GM19324 (cell line): ENCODE data around the gene POGLUT3.

Experiments
- ATAC-seq: cut with Tn5 transposase; IDR thresholded peaks from one replicate; pipeline ENCODE4 v1.9.1; 2021; ENCODE audit warnings: mild to moderate bottlenecking, moderate library complexity; ENCODE audit not compliant: unreplicated experiment, low FRiP score

Gene POGLUT3

DNA sequence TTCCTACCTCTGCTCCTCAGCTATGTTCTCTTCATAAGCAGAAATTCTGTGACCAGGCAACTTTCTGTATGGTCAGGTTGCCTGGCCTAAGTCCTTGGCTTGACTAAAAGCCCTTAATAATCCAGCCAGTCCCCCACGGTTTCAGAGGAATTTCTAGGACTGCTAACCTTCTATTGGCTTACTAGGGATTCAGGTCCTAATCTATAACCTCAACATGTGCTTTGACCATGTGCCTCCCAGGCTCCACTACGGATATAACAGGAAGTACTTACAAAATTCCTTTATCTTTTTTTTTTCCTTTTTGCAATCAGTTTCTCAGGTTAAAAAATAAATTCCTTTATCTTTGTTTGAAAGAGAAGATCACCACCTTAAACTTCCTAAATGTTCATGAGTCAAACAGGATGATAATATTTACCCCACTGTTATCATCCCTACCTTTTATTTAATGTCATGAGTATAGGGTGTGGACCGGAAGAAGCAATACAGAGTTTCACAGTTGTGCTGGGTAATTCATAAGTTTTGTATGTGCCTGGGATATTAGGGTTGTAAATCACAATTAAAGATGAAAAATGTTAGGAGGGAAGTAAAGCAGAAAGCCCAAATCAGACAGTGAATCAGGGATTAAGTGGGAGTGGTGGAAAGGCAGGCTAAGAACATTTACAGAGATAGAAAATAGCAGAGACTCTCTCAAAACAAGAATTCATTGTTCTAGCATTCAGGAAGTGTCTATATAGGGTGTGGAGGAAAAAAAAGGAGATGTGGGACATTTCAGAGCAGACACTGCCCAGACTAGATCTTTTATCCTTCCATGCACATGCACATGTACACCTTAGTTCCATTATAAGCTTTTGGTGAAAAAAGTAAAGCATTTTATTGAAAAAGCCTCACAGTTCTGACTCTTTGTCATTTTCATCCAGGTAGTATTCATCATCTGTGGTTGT is 10.7 kb upstream of the POGLUT3 start:
- ATAC-seq = no peak

DNA sequence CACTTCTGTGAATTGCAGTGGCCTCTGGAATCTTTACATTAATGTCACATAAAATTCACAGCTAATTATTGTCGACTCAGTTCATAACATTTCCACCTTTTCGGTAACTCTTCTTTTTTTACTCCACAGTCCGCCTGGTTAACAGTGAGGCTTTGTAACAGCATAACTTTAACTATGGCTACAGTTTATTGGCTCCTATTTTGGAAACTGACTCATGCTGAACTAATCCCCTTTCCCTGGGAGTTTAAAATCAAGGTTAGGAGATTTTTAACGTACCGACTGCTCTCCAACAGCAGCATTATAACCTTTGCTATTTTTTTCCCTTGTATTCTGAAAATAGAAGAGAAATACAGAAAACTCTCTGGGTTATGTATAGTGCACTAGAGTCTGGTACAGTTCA is 3.2 kb upstream of the POGLUT3 start:
- no peak for ATAC-seq

DNA sequence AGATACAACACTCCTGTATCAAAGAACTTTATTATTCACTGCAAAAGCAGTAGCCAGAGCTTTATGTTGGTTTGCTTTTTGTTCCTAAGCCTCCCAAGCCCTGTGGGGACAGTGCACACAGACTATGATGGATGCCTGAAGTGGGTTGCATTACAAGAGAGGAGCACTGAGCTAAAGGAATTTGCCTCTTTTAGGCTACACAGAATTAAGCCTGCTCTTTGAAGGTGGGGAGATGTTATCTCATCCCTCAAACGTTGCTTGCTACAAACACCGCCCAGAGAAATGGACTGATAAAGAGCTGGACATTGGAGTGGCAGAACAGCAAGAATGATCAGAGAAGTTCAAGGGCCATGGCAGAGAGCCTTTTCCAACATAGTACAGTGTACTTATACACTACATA is 2.5 kb upstream of the POGLUT3 start:
- ATAC-seq = no peak

DNA sequence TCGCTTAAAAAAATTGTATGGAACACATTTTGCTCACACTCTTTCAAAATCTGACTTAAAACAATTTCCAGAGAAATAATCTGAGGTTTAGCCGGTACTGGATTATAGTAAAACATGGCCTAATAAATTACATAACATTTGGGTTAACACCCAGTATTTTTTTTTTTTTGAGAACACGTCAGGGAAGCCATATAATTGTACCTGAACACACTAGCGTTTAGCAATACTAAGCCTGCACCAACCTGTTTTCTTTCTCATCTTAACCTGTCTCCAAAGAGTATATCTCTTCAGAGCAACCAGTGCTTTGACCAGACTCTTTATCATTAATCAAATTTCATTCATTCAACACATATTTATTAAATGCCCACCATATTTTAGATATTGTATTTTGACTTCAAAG is 2.0 kb upstream of the POGLUT3 start:
- ATAC-seq = no peak

DNA sequence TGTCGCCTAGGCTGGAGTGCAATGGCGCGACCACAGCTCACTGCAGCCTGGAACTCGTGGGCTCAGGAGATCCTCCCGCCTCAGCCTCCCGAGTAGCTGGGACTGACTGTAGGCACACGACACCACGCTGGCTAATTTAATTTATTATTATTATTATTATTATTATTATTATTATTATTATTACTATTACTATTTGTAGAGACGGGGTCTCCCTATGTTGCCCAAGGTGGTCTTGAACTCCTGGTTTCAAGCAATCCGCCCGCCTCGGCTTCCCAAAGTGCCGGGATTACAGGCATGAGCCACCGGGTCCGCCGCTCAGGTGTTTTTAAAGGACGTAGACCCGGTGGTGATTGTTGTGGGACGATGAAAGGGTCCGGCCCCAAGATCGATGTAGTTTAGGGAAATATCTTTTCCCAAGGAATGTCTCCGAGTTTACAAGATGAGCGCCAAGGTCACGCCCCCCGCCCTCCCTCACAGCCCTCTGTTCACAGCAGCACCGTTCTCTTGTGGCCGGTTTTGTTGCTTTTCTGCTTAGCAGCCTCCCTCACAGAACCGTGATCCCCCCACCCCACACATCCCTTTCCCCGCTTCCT is 728 bp upstream of the POGLUT3 start:
- no peak for ATAC-seq

DNA sequence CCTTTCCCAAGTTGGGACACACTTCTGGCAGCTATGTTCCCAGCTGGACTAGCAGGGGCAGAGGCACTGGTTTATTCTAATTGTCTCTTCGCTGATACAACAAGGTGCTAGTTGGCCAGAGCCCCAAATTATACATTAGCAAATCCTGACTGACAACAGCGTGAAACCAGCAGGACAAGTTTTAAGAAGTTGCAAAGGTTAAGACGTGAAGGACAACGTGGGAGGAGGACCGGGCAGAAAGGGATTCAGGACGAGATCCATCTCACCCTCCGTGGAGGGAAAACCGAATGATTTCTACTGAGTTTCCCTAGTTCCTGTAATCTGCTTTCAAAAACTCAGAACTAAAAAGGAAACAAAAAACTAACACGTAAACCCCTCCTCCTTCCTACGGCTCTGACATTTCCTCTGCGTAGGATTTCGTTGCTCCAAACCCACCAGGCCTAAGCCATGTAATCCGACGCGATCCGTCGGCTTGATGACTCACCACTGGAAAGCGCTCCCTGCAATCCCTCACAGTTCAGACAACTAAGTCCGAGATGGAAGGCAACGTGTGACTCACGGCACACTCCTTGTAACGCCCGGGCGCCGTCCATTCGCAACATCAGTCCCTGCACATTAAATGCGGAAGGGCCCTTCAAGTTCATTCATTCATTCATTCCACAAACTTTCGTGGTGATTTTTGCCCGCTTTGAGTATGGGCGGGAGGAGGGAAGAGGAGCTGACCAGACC is 703 bp downstream of the POGLUT3 start:
- peak; percentile 39 for ATAC-seq

DNA sequence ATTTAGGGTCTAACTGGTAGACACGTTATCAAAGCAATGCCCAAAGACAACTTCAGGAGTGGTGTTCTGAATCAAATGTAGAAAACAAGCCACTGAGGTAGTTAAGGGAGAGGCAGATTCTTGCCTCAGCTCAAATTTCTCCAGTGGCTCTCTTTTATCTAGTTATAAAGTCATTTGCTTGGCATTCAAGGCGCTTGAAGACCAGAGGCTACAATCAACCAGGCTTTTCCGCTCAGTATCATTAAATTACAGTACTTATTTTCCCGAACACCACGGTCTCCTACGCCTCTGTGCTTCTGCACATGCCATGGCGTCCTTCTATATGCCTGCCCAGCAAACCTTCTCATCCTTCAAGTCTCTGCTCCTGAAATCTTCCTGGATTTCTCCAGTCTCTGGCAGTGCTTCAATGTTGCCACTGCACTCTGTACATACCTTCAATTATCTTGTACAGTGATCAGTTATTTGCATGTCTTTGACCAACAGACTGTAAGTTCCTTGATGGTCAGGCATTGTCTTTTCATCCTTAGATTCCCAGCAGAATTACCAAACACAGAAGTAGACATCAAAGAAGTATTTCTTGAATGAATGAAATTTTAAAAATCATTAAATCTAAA is 1.4 kb downstream of the POGLUT3 start:
- no peak for ATAC-seq

DNA sequence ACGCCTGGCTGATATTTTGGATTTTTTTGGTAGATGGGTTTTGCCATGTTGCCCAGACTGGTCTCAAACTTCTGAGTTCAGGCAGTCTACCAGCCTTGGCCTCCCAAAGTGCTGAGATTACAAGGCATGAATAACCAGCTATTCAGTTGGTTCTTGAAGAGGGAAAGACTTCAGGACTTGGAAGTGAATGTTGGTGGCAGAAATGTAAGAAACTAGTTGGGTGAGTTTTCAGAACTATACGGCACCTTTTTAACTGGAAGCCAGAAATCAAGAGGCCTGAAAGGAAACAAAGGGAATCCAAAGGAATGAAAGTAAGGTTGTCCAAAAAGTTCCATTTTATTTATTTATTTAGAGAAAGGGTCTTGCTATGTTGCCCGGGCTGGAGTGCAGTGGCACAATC is 2.9 kb downstream of the POGLUT3 start:
- ATAC-seq = no peak

DNA sequence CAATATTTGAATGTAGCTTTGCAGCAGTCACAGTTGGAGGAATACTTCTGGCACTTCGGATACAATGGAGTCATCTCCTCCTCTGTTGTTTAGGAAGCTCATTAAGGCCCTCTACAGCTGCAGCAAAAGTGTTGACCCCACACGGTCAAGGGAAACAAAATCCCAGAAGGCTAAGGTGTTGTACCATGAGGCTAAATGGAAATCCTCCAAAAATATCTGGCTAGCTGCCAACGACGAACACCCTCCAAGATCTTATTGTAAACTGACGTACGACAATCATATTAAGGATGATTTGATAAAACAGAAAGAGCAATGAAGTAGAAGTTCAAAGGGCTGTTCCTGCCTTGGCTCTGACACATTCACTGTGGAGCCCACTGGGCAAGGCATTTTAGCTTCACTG is 4.0 kb downstream of the POGLUT3 start:
- no peak for ATAC-seq

DNA sequence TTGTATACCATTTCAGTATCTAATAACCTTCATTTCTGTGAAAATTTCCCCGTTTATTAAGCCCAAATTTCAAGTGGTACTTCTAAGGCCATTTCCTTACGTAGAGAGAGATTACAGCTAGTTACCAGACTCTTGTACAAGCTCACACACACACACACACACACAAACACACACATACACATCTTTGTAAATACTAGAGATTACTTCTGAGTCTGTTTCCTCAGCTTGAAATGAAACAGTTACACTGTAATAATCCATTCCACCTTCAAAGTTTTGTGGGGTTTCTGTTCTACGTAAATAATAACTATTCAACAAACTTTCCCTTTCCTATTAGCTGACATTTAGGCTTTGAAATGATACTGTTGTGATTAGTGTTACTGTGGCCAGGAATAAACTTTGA is 6.2 kb downstream of the POGLUT3 start:
- ATAC-seq = no peak

DNA sequence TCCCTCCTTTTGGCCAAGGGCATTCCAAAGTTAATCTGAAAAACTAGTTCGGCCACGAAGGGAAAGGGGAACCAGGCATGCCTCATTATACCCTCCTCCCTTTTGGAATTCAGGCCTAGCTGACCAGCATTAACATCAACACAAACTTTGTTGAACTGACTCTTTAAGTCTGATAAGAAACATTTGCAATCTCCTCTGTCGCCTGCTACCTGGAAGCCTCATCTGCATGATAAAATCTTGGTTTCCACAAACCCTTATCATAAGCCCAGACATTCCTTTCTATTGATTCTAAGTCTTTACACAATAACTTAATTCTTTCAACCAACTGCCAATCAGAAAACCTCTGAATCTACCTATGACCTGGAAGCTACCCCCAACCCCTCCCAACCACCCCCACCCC is 11.4 kb downstream of the POGLUT3 start:
- ATAC-seq = no peak

DNA sequence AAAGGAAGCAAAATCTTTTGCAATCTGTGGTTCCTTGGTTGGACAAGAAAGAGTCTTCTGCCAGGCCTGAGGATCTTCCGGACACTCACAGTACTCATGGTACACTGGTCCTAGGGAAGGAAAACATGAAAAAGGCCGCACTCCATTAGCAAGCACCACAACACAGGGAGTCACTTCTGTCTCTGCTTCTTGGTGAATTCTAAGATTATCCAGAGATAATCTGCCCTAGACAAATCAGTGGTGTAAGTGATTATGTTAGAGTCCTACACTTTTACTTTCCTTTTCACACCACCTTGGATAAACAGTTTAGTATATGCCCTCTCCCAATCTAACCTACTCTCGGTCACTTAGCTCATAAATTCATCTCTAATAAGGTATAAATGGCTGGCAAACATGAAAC is 11.9 kb downstream of the POGLUT3 start:
- no peak for ATAC-seq

DNA sequence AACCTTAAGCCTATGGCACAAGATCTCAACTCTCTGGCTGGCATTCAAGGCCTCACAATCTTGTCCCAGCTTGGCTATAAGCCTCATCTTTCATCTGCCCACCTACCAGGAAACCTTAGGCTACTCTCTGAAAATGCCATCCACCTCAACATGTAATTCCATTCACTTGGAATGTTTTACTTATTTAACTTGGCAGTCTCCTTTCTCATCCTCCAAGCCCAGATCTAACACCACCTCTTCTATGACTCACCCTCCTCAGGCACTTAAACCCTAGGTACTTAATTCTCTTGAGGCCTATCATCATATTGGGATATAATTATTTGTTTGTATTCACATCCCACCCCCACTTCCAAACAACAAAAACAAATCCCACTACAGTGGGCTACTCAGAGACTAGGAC is 15.0 kb downstream of the POGLUT3 start:
- no peak for ATAC-seq

DNA sequence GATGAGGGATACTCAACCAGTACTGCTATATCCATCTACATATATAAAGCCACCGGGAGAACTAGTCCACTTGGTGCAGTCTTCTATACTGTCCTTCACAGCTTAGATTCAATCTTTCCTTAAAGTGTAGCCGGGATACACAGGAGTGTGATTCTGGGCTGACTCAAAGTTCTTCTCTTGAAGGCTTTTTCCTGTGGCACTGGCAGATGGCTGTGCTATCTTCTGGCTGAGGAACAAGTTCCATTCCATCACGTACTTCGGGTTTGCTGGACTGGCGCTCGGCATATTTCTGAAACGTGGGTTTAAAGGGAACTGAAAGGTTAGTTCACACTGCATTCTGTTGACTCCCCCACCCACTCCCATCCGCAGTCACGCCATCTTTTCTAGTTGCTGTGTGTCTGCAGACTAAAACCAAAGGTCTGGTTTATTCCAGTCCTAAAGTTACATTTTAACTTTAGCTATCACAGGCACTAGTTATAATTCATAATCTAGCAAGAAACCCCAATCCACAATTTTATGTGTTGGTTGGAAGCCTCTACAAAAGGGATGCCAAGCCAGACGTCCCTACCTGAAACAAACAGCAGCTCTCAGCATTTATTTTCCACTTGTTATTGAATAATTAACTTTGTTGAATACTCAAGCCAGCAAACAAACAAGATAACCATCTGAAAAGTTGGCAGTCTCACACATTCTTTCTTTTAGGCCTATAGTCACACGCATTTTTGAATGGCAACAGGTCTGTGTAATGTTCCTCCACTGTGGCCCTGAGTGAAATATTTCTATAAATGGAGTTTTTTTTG is 23.3 kb downstream of the POGLUT3 start:
- ATAC-seq = no peak

DNA sequence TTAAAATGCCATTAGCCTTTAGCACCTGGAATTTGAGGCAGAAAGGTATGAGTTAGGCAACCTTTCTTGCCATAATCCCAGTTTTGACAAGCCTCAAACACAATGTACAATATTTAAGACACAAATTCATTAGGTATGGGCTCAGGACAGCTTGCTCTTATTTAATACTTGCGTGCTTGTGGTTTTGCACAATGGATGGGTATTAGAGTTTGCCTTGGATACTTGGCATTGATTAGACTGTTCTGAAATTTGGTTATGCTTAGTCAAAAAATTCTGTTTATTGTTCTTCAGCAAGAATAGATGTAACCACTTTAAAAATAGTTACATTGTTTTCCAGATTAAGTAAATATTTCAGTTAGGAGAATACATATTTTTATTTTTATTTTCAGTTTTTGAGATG is 25.5 kb downstream of the POGLUT3 start:
- ATAC-seq = no peak

DNA sequence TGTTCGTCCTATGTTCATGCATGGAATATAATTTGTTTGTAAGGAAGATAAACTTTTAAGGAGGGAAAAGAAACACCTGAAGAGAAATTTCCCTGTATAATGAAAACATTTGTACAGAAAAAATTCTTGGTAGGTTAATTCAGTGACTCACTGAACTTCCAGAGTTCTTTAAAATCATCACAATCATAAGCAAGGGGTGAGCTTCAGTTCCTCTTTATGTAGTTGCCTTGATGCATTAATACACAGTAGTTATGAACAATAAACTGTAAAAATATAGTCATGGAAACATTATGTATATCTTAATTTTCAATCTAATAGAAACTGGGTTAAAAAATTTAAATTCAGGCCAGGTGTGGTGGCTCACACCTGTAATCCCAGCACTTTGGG is 29.7 kb downstream of the POGLUT3 start:
- ATAC-seq = no peak

DNA sequence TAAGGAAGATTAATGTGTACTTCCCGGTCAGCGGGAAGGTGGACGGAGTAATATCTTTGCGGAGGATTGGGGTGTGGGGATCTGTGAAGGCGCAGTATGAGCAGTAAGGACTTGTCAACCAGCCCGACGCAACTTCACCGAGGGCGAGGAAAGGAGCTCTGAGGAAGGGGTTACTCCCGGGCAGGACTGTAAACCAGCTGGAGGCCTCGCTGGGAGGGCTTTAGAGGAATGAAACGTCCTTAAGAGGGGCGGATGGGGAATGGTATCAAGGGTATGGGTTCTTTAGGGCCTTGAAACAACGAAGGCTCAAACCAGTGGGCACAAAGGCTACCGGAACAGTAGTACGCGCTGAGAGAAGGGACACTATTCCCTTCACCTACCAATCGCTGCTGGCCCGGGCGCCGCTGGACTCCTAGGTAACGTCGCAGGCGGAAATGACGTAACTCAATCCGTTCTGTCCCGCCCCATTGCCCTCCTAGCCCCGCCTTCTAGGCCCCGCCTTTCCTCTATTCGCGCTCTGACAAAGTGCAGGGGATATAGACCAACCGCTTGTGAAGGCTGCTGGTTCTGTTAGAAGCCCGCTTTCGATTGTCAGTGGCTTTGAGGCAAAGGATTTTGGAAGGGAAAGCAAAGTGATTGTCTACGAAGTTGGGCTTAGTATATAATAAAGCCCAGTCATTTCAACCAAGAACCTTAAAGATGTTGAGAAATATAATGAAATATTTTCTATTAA is 30.9 kb downstream of the POGLUT3 start, which contains the start of gene C11orf65:
C11orf65 (minus strand) TSS at position 439 of the 733 bp plus-strand sequence. CDS start 5,970 bp downstream, outside the sequence.
- peak; percentile 100 for ATAC-seq

DNA sequence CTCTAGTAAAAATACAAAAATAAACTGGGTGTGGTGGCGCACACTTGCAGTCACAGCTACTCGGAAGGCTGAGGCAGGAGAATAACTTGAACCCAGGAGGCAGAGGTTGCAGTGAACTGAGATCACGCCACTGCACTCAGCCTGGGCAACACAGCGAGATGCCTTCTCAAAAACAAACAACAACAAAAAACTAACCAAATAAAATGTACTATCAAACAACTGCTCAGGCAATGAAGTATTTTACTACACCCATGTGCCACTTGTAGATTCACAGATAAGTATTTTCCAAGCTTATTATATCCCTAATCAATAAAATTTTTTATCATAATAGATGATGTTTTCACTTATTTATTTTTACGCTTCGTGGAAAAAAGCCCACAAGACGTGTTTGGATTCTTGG is 31.8 kb downstream of the POGLUT3 start:
- no peak for ATAC-seq

DNA sequence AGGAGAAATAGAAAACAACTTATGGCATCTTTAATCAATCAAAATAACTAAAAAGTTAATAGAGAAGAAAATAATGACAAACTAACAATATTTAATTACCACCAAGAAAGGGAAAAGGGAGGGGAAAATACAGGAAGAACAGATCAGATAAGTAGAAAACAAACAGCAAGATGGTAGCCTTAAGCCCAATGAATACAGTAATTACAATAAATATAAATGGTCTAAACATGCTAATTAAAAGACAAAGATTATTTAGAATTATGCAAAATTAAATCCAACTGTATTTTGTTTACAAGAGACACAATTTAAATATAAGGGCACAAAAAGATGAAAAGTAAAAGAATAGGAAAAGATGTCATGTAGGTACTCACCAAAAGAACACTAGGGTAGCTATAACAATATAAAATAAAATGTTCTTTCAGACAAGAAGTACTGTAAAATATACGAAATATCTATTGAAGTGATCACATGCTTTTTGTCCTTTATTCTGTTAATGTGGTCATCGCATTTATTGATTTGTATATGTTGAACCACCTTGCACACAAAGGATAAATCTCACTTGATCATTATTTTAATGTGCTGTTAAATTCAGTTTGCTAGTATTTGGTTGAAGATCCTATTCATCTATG is 44.9 kb downstream of the POGLUT3 start:
- no peak for ATAC-seq
